ENCODE data around the gene STT3B.

DNA sequence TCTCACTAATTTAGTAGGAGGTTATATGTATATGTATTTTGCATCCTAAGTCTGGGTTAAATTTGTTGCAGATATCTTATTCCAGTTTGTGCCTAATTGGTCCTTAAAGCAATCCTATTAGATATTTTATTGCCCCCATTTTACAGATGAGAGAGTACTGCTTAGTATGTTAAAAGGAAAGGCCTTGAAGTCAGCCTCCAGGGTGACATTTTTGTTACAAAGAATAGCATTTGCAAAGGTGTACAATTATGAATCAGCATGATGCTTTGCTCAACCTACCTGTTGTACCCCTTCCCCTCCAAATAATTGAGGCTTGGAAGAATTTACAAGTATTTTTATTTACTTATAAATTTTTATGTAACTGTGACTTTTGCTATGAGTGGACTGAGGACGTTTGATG, 14.0 kb downstream of the STT3B start:
- TF ChIP-seq CTCF (IDR thresholded peaks at IDR 0.05) (no peak), POLR2A (IDR thresholded peaks at IDR 0.05) (no peak)

Measured in right lobe of liver (tissue), 4 donors.